Panc1 (cell line): ENCODE data around the gene KCTD4. TPM values are rescaled to one million over a fixed set of nuclear protein-coding genes. Genes with fewer than 3 reads are reported as not detected.
A peak's percentile ranks its signal among the peaks of the same experiment; 100 is the strongest.

Experiments used
- ATAC-seq: fragments of 200-7000 bp; cut with Tn5 transposase; 2 replicates; pipeline ENCODE4 v1.9.1; 2020; ENCODE audit warnings: mild to moderate bottlenecking, moderate library complexity
- BruUV-seq: library from RNA; stranded (reverse); fragments of 400-500 nt; replicated peaks from 2 replicates; lab custom pipeline; 2021; lab: Mats Ljungman, UMichigan
- CTCF ChIA-PET: fragments of 300-600 bp; sonication (Branson Sonifier 250); formaldehyde crosslinking; loops from one replicate; lab custom pipeline; 2022; ENCODE audit warnings: antibody characterized with exemption; lab: Charles Lee
- POLR2A ChIA-PET: fragments of 300-600 bp; sonication (Branson Sonifier 250); formaldehyde crosslinking; loops from one replicate; lab custom pipeline; 2022; ENCODE audit warnings: antibody characterized with exemption; lab: Charles Lee
- DNase-seq: peaks from one replicate; pipeline ENCODE4 v3.0.0-alpha.2; 2010; ENCODE audit warnings: low read depth, low spot score
- H3K27ac ChIP-seq: 2 replicates; pipeline ENCODE4 v1.5.1; 2011; ENCODE audit warnings: mild to moderate bottlenecking, low read length, inconsistent platforms
- H3K27me3 ChIP-seq: fragments of 200-500 bp; sonication (Bioruptor generic); 2 replicates; pipeline ENCODE4 v1.6.0; 2014; ENCODE audit warnings: low read length, inconsistent platforms; ENCODE audit not compliant: control insufficient read depth, insufficient read depth
- H3K36me3 ChIP-seq: fragments of 200-500 bp; sonication (Bioruptor generic); 2 replicates; pipeline ENCODE4 v1.5.1; 2014; ENCODE audit warnings: inconsistent platforms, mild to moderate bottlenecking, low read length, moderate library complexity; ENCODE audit not compliant: control insufficient read depth, insufficient read depth
- H3K4me1 ChIP-seq: 2 replicates; pipeline ENCODE4 v1.5.1; 2011; ENCODE audit warnings: inconsistent platforms, mild to moderate bottlenecking, low read length, moderate library complexity; ENCODE audit not compliant: control insufficient read depth, insufficient read depth
- H3K4me3 ChIP-seq, 2 experiments: 2 replicates each; pipeline ENCODE4 v1.5.1; 2011 to 2012; ENCODE audit warnings: low read depth in 2 of 2, low read length in 2 of 2, mild to moderate bottlenecking in 2 of 2, inconsistent platforms in 1 of 2, moderate library complexity in 1 of 2
- H3K9me3 ChIP-seq: fragments of 200-500 bp; sonication (Bioruptor generic); 2 replicates; pipeline ENCODE4 v1.5.1; 2014; ENCODE audit warnings: low read depth, mild to moderate bottlenecking, inconsistent platforms, low read length, moderate library complexity; ENCODE audit not compliant: control insufficient read depth, insufficient read depth
- POLR2AphosphoS5 ChIP-seq: IDR thresholded peaks from 2 replicates; pipeline ENCODE4 v1.6.1; 2012; ENCODE audit warnings: mild to moderate bottlenecking, low read depth, low read length, moderate library complexity
- SIN3A ChIP-seq: IDR thresholded peaks from 2 replicates; pipeline ENCODE4 v1.6.1; 2012; ENCODE audit warnings: low read depth, mild to moderate bottlenecking, low read length, moderate library complexity, borderline replicate concordance; ENCODE audit not compliant: insufficient read depth
- TCF7L2 ChIP-seq: IDR thresholded peaks from 2 replicates; pipeline ENCODE4 v1.6.1; 2011; ENCODE audit warnings: mild to moderate bottlenecking, low read depth, low read length, inconsistent platforms
- in situ Hi-C: cut with HindIII; loops from 2 replicates; pipeline ENCODE4 v1.10.0; 2016; ENCODE audit warnings: low sequenced_read_pairs, low pct_unique_long_range_greater_than_20kb
- intact Hi-C: fragments of 100-400 bp; cut with micrococcal nuclease; formaldehyde crosslinking; loops from one replicate; pipeline ENCODE4 v1.10.0; 2022; ENCODE audit not compliant: unreplicated experiment
- total RNA-seq: library from RNA; stranded (reverse); gene quantifications from one replicate; pipeline ENCODE4 v1.2.1, GENCODE V29; 2021; ENCODE audit not compliant: unreplicated experiment
- TF ChIP-seq, protein P1 (sequence below), 2 experiments: IDR thresholded peaks; 2 replicates each; pipeline ENCODE4 v1.6.1; 2011 to 2012; ENCODE audit warnings: low read depth in 2 of 2, control low read depth in 1 of 2, low read length in 1 of 2, mild to moderate bottlenecking in 1 of 2, moderate library complexity in 1 of 2; ENCODE audit not compliant: insufficient read depth in 1 of 2
- TF ChIP-seq, protein P2 (sequence below): fragments of 450-650 bp; IDR thresholded peaks from 2 replicates; pipeline ENCODE4 v1.5.1; 2017; ENCODE audit warnings: mild to moderate bottlenecking

KCTD4 gene
- total RNA-seq, 1 experiment from 2014 or later = not detected

DNA sequence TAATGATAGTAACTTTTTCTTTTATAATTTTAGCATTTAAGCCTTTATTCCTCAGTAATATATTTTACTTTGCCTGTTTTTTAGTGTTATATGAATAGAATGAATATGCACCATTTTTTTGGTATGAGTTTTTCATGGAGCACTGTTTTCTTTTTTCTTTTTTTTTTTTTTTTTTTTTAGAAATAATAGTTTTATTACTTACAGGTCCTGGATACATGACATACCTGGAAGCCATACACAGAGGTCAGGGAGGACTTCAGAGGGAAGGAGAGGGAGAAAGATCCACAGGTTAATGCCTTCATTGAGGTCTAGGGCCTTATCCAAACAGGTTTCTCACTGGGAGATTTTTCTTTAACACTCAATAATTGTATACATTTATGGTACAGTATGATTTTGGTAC lies 26.4 kb downstream of the KCTD4 start:
- Histone ChIP-seq H3K9me3 (no peaks in the 10 kb centered on the region), H3K4me3 (no peak overlapping the region), H3K27ac (no peak overlapping the region), H3K27me3 (no peaks in the 10 kb centered on the region), H3K36me3 (no peaks in the 10 kb centered on the region), H3K4me1 (peaks cover 6% of the 10 kb centered on the region)
- BruUV-seq = no TSS peak
- CTCF ChIA-PET = no interaction called here
- TF ChIP-seq, protein P1, sequence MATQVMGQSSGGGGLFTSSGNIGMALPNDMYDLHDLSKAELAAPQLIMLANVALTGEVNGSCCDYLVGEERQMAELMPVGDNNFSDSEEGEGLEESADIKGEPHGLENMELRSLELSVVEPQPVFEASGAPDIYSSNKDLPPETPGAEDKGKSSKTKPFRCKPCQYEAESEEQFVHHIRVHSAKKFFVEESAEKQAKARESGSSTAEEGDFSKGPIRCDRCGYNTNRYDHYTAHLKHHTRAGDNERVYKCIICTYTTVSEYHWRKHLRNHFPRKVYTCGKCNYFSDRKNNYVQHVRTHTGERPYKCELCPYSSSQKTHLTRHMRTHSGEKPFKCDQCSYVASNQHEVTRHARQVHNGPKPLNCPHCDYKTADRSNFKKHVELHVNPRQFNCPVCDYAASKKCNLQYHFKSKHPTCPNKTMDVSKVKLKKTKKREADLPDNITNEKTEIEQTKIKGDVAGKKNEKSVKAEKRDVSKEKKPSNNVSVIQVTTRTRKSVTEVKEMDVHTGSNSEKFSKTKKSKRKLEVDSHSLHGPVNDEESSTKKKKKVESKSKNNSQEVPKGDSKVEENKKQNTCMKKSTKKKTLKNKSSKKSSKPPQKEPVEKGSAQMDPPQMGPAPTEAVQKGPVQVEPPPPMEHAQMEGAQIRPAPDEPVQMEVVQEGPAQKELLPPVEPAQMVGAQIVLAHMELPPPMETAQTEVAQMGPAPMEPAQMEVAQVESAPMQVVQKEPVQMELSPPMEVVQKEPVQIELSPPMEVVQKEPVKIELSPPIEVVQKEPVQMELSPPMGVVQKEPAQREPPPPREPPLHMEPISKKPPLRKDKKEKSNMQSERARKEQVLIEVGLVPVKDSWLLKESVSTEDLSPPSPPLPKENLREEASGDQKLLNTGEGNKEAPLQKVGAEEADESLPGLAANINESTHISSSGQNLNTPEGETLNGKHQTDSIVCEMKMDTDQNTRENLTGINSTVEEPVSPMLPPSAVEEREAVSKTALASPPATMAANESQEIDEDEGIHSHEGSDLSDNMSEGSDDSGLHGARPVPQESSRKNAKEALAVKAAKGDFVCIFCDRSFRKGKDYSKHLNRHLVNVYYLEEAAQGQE (IDR thresholded peaks at IDR 0.05; ENCODE audit: insufficient read depth in 1 of 2, low read depth in 2 of 2, low read length in 1 of 2) = no peak
- no peak for TF ChIP-seq TCF7L2
- TF ChIP-seq SIN3A = no peak
- TF ChIP-seq POLR2AphosphoS5 = no peak
- TF ChIP-seq, protein P2, sequence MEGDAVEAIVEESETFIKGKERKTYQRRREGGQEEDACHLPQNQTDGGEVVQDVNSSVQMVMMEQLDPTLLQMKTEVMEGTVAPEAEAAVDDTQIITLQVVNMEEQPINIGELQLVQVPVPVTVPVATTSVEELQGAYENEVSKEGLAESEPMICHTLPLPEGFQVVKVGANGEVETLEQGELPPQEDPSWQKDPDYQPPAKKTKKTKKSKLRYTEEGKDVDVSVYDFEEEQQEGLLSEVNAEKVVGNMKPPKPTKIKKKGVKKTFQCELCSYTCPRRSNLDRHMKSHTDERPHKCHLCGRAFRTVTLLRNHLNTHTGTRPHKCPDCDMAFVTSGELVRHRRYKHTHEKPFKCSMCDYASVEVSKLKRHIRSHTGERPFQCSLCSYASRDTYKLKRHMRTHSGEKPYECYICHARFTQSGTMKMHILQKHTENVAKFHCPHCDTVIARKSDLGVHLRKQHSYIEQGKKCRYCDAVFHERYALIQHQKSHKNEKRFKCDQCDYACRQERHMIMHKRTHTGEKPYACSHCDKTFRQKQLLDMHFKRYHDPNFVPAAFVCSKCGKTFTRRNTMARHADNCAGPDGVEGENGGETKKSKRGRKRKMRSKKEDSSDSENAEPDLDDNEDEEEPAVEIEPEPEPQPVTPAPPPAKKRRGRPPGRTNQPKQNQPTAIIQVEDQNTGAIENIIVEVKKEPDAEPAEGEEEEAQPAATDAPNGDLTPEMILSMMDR = no peak
- intact Hi-C loops = no loop called here
- in situ Hi-C loops = no loop called here
- ATAC-seq (no peak), DNase-seq (no peak)
- POLR2A ChIA-PET = no interaction called here

DNA sequence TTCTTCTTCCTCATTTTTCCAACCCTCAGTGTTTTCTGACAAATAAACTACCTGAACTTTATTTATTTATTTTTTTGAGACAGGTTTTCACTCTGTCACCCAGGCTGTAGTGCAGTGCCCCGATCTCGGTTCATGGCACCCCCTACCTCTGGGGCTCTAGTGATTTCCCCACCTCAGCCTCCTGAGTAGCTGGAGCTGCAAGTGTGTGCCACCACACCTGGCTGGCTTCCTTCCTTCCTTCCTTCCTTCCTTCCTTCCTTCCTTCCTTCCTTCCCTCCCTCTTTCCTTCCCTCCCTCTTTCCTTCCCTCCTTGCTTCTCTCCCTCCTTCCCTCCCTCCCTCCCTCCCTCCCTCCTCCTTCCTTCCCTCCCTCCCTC lies 32.3 kb downstream of the KCTD4 start:
- Histone ChIP-seq H3K27ac (peak overlapping the region; percentile 65; the same call in 1 of the 2 replicates), H3K4me3 (no peak overlapping the region), H3K9me3 (no peaks in the 10 kb centered on the region), H3K36me3 (no peaks in the 10 kb centered on the region; the same call in 1 of the 2 replicates), H3K4me1 (peaks cover 11% of the 10 kb centered on the region), H3K27me3 (no peaks in the 10 kb centered on the region)
- ATAC-seq = peak; percentile 58
- intact Hi-C loops (no loop called here), in situ Hi-C loops (no loop called here)
- TF ChIP-seq, protein P2 = no peak
- TF ChIP-seq TCF7L2 = no peak
- TF ChIP-seq, protein P1 (IDR thresholded peaks at IDR 0.05; ENCODE audit: insufficient read depth in 1 of 2, low read depth in 2 of 2, low read length in 1 of 2) = no peak
- TF ChIP-seq SIN3A = no peak
- no peak for TF ChIP-seq POLR2AphosphoS5
- ChIA-PET CTCF (no interaction called here), POLR2A (no interaction called here)
- DNase-seq = no peak
- no TSS peak for BruUV-seq
